Neural cell (in vitro differentiated cells): ENCODE data around the gene ST6GALNAC3.

Source experiments
- CTCF ChIP-seq: fragments of 450-650 bp; IDR thresholded peaks from 2 replicates; pipeline ENCODE4 v1.5.1; 2014; ENCODE audit warnings: antibody characterized with exemption, mild to moderate bottlenecking, moderate library complexity; ENCODE audit not compliant: poor library complexity, severe bottlenecking
- POLR2AphosphoS5 ChIP-seq: IDR thresholded peaks from 2 replicates; pipeline ENCODE4 v1.6.1; 2012
- SMC3 ChIP-seq: fragments of 450-650 bp; conservative IDR thresholded peaks from 2 replicates; pipeline ENCODE4 v1.6.1; 2014; ENCODE audit warnings: antibody characterized with exemption, mild to moderate bottlenecking, moderate library complexity; ENCODE audit not compliant: poor library complexity

DNA sequence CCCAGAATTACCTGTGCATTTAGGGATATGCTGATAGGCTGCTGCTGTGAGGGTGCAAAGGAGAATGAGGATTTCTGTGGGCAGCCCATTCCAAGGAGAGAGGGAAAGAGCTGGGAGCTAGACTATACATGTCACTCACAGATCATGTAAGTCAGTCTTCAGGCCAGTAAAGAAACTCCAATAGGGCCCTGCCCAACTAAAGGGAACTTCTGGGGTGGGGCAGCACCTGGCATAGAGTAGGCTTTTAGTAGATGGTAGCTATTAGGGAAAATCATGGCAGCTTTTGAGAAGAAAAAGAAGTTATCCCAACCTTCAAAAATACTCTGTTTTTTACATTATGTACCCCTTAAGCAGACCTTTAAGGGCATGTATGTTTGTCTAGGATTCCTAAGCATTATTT lies 89.6 kb downstream of the ST6GALNAC3 start:
- TF ChIP-seq CTCF = no peak
- no peak for TF ChIP-seq SMC3
- no peak for TF ChIP-seq POLR2AphosphoS5
